Trophoblast cell (in vitro differentiated cells and primary cell): ENCODE data around the gene KDELR1.
A peak's percentile ranks its signal among the peaks of the same experiment; 100 is the strongest.

ENCODE experiments used
- DNase-seq, 2 donors: peaks; one replicate each; pipeline ENCODE4 v3.0.0-alpha.2; 2016
- H2AFZ ChIP-seq: 2 replicates; pipeline ENCODE4 v1.6.1; 2013; ENCODE audit warnings: low read length, moderate library complexity, mild to moderate bottlenecking; ENCODE audit not compliant: insufficient read depth, poor library complexity
- H2AK5ac ChIP-seq: 2 replicates; pipeline ENCODE4 v1.6.1; 2013; ENCODE audit warnings: mild to moderate bottlenecking, low read length
- H2BK120ac ChIP-seq: 2 replicates; pipeline ENCODE4 v1.6.1; 2013; ENCODE audit warnings: low read length, mild to moderate bottlenecking, moderate library complexity; ENCODE audit not compliant: insufficient read depth, poor library complexity
- H2BK12ac ChIP-seq: 2 replicates; pipeline ENCODE4 v1.6.1; 2013; ENCODE audit warnings: mild to moderate bottlenecking, low read length, moderate library complexity
- H2BK5ac ChIP-seq: 2 replicates; pipeline ENCODE4 v1.6.1; 2013; ENCODE audit warnings: low read length, low read depth, moderate library complexity, mild to moderate bottlenecking; ENCODE audit not compliant: poor library complexity
- H3K14ac ChIP-seq: 2 replicates; pipeline ENCODE4 v1.6.1; 2013; ENCODE audit warnings: mild to moderate bottlenecking, low read length
- H3K18ac ChIP-seq: 2 replicates; pipeline ENCODE4 v1.6.1; 2013; ENCODE audit warnings: mild to moderate bottlenecking, low read length
- H3K23ac ChIP-seq: 2 replicates; pipeline ENCODE4 v1.6.1; 2013; ENCODE audit warnings: low read length
- H3K27ac ChIP-seq: 2 replicates; pipeline ENCODE4 v1.5.1; 2013; ENCODE audit warnings: low read depth, mild to moderate bottlenecking, inconsistent platforms, low read length, moderate library complexity
- H3K27me3 ChIP-seq: 2 replicates; pipeline ENCODE4 v1.6.1; 2013; ENCODE audit warnings: inconsistent platforms, mild to moderate bottlenecking, low read length, moderate library complexity; ENCODE audit not compliant: insufficient read depth
- H3K36me3 ChIP-seq, 2 experiments: 1 replicate in 1 of 2; 2 replicates in 1 of 2; pipeline ENCODE4 v1.6.1; 2013; ENCODE audit warnings: low read length in 2 of 2, mild to moderate bottlenecking in 2 of 2, moderate library complexity in 1 of 2; ENCODE audit not compliant: insufficient read depth in 2 of 2, control insufficient read depth in 1 of 2
- H3K4ac ChIP-seq: 2 replicates; pipeline ENCODE4 v1.6.1; 2013; ENCODE audit warnings: low read depth, mild to moderate bottlenecking, low read length, moderate library complexity
- H3K4me1 ChIP-seq, 2 experiments: 1 replicate in 1 of 2; 2 replicates in 1 of 2; pipeline ENCODE4 v1.6.1; 2013; ENCODE audit warnings: low read length in 2 of 2, mild to moderate bottlenecking in 2 of 2, moderate library complexity in 1 of 2; ENCODE audit not compliant: insufficient read depth in 2 of 2, control insufficient read depth in 1 of 2
- H3K4me2 ChIP-seq: 2 replicates; pipeline ENCODE4 v1.6.1; 2013; ENCODE audit warnings: inconsistent platforms, mild to moderate bottlenecking, low read length, moderate library complexity
- H3K4me3 ChIP-seq: 2 replicates; pipeline ENCODE4 v1.5.1; 2013; ENCODE audit warnings: mild to moderate bottlenecking, low read depth, low read length, inconsistent platforms
- H3K79me1 ChIP-seq: one replicate; pipeline ENCODE4 v1.6.1; 2013; ENCODE audit warnings: low read length
- H3K79me2 ChIP-seq: 2 replicates; pipeline ENCODE4 v1.6.1; 2013; ENCODE audit warnings: low read length, mild to moderate bottlenecking; ENCODE audit not compliant: control insufficient read depth, insufficient read depth, poor library complexity
- H3K9ac ChIP-seq: 2 replicates; pipeline ENCODE4 v1.6.1; 2013; ENCODE audit warnings: mild to moderate bottlenecking, low read length
- H3K9me3 ChIP-seq: 2 replicates; pipeline ENCODE4 v1.6.1; 2013; ENCODE audit warnings: low read depth, mild to moderate bottlenecking, control low read depth, inconsistent platforms, low read length; ENCODE audit not compliant: insufficient read depth
- H4K12ac ChIP-seq: 2 replicates; pipeline ENCODE4 v1.6.1; 2013; ENCODE audit warnings: low read depth, mild to moderate bottlenecking, low read length, moderate library complexity
- H4K8ac ChIP-seq: 2 replicates; pipeline ENCODE4 v1.6.1; 2013; ENCODE audit warnings: low read depth, mild to moderate bottlenecking, low read length, moderate library complexity
- H4K91ac ChIP-seq: one replicate; pipeline ENCODE4 v1.6.1; 2013; ENCODE audit warnings: low read depth, mild to moderate bottlenecking, low read length, moderate library complexity
- WGBS: extraction: QIAGEN DNeasy Blood & Tissue Kit; methylation state at CpG from one replicate; pipeline ENCODE4 v1.1.7; 2013; ENCODE audit warnings: missing lambda C conversion rate; ENCODE audit not compliant: insufficient read length, insufficient coverage; ENCODE audit errors: extremely low coverage; 5-methylcytosine and 5-hydroxymethylcytosine counted together

KDELR1 gene

DNA sequence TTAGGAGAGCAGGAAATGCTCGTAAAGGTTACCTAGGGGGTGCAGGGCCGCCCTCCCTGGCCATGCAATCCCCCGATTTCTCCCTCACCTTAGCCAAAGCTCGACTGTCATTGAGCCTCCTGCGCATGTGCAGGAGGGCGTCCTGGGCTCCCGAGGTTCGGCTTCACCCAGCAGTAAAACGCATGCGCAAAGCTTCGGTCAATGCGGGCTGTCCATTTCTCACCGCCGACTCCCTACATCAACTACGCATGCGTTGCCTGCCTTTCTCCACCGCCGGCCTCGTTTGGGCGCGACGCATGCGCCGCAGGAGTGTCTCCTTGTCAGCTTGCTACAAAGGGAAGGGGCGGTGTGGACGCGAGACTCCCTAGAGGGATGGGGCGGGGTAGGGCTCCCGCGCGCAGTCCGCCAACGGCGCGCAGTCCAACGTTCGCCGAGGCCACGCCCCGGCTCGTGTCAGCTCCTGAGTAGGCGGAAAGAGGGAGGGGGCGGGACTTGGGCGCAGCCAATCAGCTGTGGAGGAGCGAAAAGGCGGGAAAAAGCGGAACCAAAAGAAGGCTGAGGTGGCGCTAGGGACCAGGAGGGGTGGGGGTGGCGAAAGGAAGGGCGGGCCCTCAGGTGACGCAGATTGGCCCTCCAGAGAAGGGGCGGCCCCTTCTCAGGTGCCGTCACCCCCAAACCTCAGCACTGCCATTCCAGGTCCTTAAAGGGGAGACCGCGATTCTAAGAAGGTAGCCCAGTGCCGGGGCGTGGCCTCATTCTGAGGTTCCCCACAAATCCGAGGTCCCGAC, 27.3 kb downstream of the KDELR1 start, which contains the start of the genes SYNGR4 and TMEM143:
Gene SYNGR4, plus strand, starts transcription at position 558 of the 788 bp plus-strand sequence. CDS start 1,476 bp downstream, outside the sequence.
Gene TMEM143, minus strand, starts transcription at position 131 of the 788 bp plus-strand sequence. Its CDS starts 20 bp downstream, at position 111.
- Histone ChIP-seq H3K27ac (peak within 1 kb of the TSS; percentile 52), H3K9me3 (peaks cover 3% of the 10 kb centered on the region), H3K14ac (peak within 1 kb of the TSS; percentile 76), H2BK5ac (peak within 1 kb of the TSS; percentile 8), H2BK12ac (peak within 1 kb of the TSS; percentile 39), H2BK120ac (peak within 1 kb of the TSS; percentile 23), H4K8ac (peak within 1 kb of the TSS; percentile 78), H3K18ac (peak within 1 kb of the TSS; percentile 43), H3K27me3 (no peaks in the 10 kb centered on the region), H3K4me2 (peak within 1 kb of the TSS; percentile 72), H3K4me1 (peaks cover 4 to 5% of the 10 kb centered on the region in 2 experiments), H3K36me3 (no peaks in the 10 kb centered on the region), H4K12ac (peak within 1 kb of the TSS; percentile 95), H2AK5ac (peak within 1 kb of the TSS; percentile 40), H2AFZ (peak within 1 kb of the TSS; percentile 82), H4K91ac (peak within 1 kb of the TSS; percentile 68), H3K4me3 (peak within 1 kb of the TSS; percentile 66), H3K23ac (no peak within 1 kb of the TSS), H3K4ac (peak within 1 kb of the TSS; percentile 5), H3K9ac (peak within 1 kb of the TSS; percentile 85), H3K79me1 (peaks cover 13% of the 10 kb centered on the region), H3K79me2 (no peaks in the 10 kb centered on the region)
- no CpG with 5 or more reads among the region's 59 CpGs for WGBS
- peak; percentile 100 for DNase-seq

DNA sequence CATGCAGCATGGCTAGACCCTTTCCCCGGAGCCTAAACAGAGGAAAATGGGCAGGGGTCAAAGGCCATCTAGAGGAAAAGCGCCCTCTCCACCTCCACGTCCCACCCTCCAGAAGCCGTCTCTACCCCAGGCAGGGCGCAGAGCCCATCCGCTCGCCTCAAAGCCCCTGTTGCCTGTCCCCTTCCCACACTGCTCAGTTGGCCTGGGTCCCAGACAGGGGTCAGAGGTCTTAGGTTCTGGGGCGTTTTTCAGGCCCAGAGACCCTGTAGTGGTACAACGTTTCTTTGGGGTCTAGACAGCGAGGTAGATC, 27.9 kb downstream of the KDELR1 start:
- WGBS, result no CpG with 5 or more reads among the region's 10 CpGs
- no peak overlapping the region for H3K23ac ChIP-seq

DNA sequence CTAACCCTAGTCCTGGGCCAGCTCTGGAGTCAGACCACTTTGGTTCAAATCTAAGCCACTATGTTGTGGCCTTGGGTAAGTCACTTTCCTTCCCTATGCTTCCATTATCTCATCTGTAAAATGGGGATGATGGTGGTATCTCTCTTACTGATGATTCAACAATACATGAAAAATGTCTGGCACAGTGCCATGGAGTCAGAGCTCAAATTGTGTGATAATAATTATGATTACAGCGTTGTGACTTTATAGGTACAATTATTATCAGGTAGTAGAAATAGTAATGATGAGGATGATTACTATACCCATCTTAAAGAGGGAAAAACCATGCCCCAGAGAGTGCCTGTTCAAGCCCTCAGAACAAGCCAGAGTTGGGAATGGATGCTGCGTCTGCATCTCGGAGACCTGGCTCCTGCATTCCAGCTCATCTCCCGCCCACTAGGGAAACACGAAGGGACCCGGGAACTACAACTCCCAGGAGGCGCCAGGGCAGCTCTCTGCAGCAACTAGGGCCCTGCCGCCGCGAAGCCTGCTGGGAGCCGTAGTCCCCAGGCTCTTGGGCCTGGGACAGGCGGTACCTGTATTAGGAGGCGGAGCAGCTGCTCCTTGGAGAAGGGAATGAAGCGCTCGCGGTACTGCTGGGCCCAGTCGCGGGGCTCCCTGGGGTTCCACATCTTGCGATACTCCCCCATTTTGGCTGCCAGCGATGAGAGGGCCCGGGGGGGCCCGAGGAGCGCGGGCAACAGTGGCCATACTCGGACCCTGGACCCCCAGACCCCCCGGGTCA, 28.4 kb downstream of the KDELR1 start:
- no CpG with 5 or more reads among the region's 26 CpGs for WGBS
- H2BK5ac ChIP-seq, result peak overlapping the region; percentile 4
- peak overlapping the region; percentile 72 for H3K4me2 ChIP-seq

More for the DNA sequence above, 27.9 kb downstream of the KDELR1 start:
- H2AK5ac ChIP-seq, result peak overlapping the region; percentile 24
- H3K27me3 ChIP-seq, result no peaks in the 10 kb centered on the region
- peak overlapping the region; percentile 52 for H3K27ac ChIP-seq
- H2BK5ac ChIP-seq, result peak overlapping the region; percentile 4
- H4K91ac ChIP-seq, result peak overlapping the region; percentile 68
- H3K14ac ChIP-seq, result peak overlapping the region; percentile 76
- peak overlapping the region; percentile 85 for H3K9ac ChIP-seq
- peaks cover 4 to 5% of the 10 kb centered on the region in 2 experiments for H3K4me1 ChIP-seq
- no peaks in the 10 kb centered on the region for H3K79me2 ChIP-seq
- peak overlapping the region; percentile 4 for H2BK120ac ChIP-seq
- no peaks in the 10 kb centered on the region for H3K36me3 ChIP-seq
- peak overlapping the region; percentile 5 for H3K4ac ChIP-seq
- peak in 1 of 2 donors; percentile 54 for DNase-seq
- peaks cover 3% of the 10 kb centered on the region for H3K9me3 ChIP-seq
- H3K79me1 ChIP-seq, result peaks cover 13% of the 10 kb centered on the region
- H4K8ac ChIP-seq, result peak overlapping the region; percentile 78
- peak overlapping the region; percentile 72 for H3K4me2 ChIP-seq
- no peak overlapping the region for H2BK12ac ChIP-seq
- H3K4me3 ChIP-seq, result peak overlapping the region; percentile 66
- peak overlapping the region; percentile 82 for H2AFZ ChIP-seq
- H3K18ac ChIP-seq, result peak overlapping the region; percentile 43
- peak overlapping the region; percentile 95 for H4K12ac ChIP-seq

DNA sequence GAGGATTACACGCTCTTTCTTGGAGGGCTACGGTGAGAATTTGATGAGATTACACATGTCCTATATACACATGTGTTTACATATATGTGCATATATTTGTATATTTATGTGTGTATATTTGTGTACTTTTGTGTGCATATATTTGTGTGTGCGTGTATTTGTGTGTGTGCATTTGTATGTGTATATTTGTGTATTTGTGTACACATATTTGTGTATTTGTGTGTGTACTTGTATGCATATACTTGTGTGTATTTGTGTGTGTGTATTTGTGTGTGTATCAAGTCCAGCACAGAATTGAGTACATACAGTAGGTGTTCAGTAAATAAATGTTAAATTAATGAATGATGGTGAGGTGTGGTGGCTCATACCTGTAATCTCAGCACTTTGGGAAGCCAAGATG, 29.4 kb downstream of the KDELR1 start:
- no peak overlapping the region for H3K27ac ChIP-seq
- no peak overlapping the region for H3K4me3 ChIP-seq
- H2AFZ ChIP-seq, result no peak overlapping the region
- no peak overlapping the region for H3K4ac ChIP-seq
- H2BK12ac ChIP-seq, result no peak overlapping the region
- no peak overlapping the region for H3K4me2 ChIP-seq
- H3K9ac ChIP-seq, result no peak overlapping the region
- H3K18ac ChIP-seq, result no peak overlapping the region
- WGBS, result no CpG with 5 or more reads among the region's 3 CpGs
- no peaks in the 10 kb centered on the region for H3K79me2 ChIP-seq
- H3K79me1 ChIP-seq, result peaks cover 13% of the 10 kb centered on the region
- H3K23ac ChIP-seq, result no peak overlapping the region
- DNase-seq, result no peak
- peaks cover 3% of the 10 kb centered on the region for H3K9me3 ChIP-seq
- H4K8ac ChIP-seq, result no peak overlapping the region
- H3K14ac ChIP-seq, result no peak overlapping the region
- H2BK5ac ChIP-seq, result no peak overlapping the region
- H4K91ac ChIP-seq, result no peak overlapping the region
- H2AK5ac ChIP-seq, result no peak overlapping the region
- no peaks in the 10 kb centered on the region for H3K36me3 ChIP-seq
- H2BK120ac ChIP-seq, result no peak overlapping the region
- H4K12ac ChIP-seq, result no peak overlapping the region
- no peaks in the 10 kb centered on the region for H3K27me3 ChIP-seq
- H3K4me1 ChIP-seq, result peaks cover 4 to 5% of the 10 kb centered on the region in 2 experiments

More for the DNA sequence above, 28.4 kb downstream of the KDELR1 start:
- peak overlapping the region; percentile 78 for H4K8ac ChIP-seq
- no peak overlapping the region for H2BK12ac ChIP-seq
- peak overlapping the region; percentile 52 for H3K27ac ChIP-seq
- H3K36me3 ChIP-seq, result no peaks in the 10 kb centered on the region
- H3K4me3 ChIP-seq, result peak overlapping the region; percentile 66
- peak overlapping the region; percentile 82 for H2AFZ ChIP-seq
- H3K18ac ChIP-seq, result peak overlapping the region; percentile 43
- no peaks in the 10 kb centered on the region for H3K27me3 ChIP-seq
- H2AK5ac ChIP-seq, result peak overlapping the region; percentile 24
- H3K9me3 ChIP-seq, result peaks cover 3% of the 10 kb centered on the region
- H3K79me1 ChIP-seq, result peaks cover 13% of the 10 kb centered on the region
- H3K4me1 ChIP-seq, result peaks cover 4 to 5% of the 10 kb centered on the region in 2 experiments
- no peak overlapping the region for H3K23ac ChIP-seq
- peak overlapping the region; percentile 95 for H4K12ac ChIP-seq
- peak overlapping the region; percentile 68 for H4K91ac ChIP-seq
- H3K9ac ChIP-seq, result peak overlapping the region; percentile 85
- peak overlapping the region; percentile 76 for H3K14ac ChIP-seq
- H2BK120ac ChIP-seq, result peak overlapping the region; percentile 4
- DNase-seq, result peak; percentile 97 to 98
- H3K79me2 ChIP-seq, result no peaks in the 10 kb centered on the region
- H3K4ac ChIP-seq, result peak overlapping the region; percentile 5
